GM18867 (cell line): ENCODE results near the gene TNFRSF13B.
"Not testable (repeated sequence)": the region's sequence is repeated elsewhere in the genome, so short reads cannot be mapped to it uniquely, and the experiment has no call there.

Experiments used
- ATAC-seq: cut with Tn5 transposase; IDR thresholded peaks from one replicate; pipeline ENCODE4 v1.9.1; 2021; ENCODE audit warnings: mild to moderate bottlenecking, moderate library complexity; ENCODE audit not compliant: unreplicated experiment

TNFRSF13B gene

DNA sequence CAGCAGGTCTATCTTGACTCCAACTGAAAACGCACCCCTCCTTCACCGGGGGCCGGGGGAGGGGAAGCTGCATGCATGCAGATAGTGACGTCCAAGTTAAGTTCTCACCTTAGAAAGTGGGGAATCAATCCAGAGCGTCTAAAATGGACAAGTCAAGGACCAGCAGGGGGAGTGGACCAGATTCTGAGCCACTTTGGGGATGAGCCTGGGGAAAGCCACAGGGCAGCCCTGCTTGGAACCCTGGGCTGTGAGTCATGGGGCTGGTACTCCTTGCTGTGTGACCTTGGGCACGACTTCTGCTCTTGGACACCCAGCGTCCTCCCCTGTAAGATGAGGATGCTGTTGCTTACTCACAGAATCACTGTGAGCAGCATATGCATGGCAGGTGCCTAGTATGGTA, 9.1 kb downstream of the TNFRSF13B start:
- ATAC-seq = no peak

DNA sequence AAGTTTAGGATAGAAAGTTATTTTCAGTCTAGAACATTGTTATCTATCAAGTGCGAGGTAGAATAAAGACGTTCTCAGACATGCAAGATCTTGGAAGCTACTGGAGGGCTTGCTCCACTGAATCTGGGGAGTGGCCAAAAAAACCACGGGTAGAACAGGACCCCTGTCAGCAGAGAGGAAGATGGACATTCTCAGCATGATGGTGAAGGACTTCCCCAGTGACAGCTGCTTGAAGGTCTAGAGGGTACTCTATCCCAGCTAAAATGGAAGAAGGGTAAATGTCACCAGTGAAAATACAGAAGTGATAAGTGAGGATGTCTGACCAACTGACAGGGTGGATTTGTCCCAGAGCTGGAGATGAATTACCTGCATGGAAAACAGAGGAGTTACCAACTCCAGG, 10.1 kb downstream of the TNFRSF13B start:
- ATAC-seq = no peak

DNA sequence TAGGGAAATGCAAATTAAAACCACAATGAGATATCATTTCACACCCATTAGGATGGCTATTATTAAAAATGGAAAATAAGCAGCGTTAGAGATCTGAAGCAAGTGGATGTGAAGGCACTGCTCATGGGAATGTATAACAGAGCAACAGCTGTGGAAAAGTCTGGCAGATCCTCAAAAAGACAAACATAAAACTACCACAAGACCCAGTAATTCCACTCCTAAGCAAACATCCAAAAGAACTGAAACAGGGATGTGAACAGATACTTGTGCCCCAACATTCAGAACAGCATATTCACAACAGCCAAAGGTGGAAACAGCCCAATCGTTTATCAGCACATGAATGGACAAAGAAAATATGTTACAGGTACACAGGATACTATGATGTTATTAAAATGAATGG, 10.9 kb downstream of the TNFRSF13B start:
- ATAC-seq = not testable (repeated sequence)

DNA sequence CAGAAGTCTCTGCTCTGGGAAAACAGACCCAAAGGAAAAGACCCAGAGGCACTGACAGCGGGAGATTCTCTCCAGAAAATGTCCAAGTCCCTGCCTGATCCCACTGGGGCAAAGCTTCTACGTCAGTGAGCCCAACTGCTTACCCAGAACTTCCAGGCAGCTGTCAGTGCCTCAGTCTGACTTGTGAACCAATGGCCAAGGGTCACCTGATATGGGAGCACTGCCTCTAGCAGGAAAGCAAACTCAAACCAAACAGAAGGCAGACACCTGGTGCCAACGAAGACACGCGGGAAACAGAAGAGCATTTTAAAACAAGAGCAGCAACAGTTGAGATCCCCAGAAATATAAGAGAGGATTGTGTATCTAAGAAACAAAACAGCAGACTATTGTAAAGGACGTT, 16.9 kb downstream of the TNFRSF13B start:
- not testable (repeated sequence) for ATAC-seq

DNA sequence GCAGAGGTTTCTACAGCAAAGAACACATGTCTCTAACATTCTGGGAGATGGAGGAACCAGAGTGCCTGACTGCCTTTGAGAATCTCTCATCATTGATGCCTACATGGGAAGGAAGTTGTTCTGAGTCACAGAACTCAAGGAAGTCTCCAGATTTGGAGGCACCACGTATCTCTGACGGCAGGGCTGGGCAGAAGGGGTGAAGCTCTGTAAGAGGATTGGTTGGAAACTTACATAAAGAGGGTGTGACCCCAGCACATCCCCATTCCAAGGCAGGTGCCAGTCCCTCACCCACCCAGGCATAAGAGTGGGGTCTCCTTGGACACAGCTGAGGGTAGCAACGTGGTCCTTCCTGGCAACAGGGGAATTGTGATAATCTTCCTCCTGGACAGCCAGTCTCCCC, 17.4 kb downstream of the TNFRSF13B start:
- ATAC-seq = no peak

DNA sequence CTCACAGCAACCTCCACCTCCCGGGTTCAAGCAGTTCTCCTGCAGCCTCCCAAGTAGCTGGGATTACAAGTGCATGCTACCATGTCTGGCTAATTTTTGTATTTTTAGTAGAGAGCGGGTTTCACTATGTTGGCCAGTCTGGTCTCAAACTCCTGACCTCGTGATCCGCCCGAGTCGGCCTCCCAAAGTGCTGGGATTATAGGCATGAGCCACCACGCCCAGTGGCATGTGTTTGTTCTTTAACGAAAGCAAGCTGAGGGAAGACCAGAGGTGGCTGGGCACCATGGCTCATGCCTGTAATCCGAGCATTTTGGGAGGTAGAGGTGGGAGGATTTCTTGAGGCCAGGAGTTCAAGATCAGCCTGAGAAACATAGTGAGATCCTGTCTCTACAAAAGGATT, 18.1 kb downstream of the TNFRSF13B start:
- ATAC-seq = no peak

DNA sequence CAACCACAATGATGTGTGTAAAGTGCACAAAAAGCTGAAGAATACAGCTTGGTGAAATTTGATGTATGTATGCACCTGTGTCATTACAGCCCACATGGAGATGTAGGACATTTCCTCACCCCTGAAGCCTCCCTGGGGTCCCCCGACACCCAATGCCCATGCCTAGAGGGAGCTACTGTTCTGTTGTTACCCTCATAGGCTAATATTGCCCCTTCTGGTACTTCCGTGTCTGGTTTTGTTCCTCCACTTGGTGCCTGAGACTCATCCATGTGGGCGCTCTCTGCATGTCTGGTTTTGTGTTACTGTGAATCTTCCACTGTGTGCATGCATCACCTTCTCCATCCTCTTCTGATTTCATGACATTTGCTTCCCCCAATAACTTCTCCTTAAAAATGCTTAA, 18.6 kb downstream of the TNFRSF13B start:
- ATAC-seq = no peak

DNA sequence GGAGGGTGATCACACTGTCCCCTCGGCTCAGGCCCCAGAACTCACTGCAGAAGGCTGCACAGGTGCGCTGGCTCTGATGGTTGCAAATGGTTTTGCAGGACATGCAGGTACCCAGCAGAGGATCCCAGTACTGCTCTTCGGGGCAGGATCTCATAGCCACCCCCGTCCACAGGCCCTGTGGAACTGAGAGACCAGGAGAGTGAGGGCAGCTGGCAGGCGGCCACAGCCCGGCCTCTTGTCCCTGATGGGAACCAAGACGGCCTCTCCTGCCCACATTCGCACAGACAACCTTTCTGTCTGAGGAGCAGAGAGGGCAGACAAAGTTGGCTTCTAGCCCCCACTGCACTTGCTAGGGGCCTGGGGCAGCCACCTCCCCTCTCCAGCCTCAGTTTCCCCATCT, 19.5 kb downstream of the TNFRSF13B start:
- ATAC-seq = no peak

DNA sequence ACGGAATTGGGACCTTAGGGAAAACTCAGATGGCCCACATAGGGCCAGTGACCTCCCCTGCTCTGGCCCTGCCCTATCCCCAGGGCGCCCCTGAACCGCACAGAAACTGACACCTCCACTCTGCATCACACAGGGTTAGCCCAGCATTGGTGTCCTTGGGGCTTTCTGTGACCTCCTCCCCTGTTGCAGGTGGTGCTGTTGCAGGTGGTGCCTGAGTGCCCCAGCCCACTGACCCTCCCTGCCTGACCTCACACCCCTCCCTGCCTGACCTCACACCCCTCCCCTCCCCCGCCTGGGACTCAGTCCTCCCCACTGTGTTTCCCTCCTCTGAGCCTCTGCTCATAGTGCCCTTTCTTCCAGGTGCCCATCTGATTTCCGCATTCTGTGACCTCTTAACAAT, 21.4 kb downstream of the TNFRSF13B start:
- ATAC-seq = no peak

DNA sequence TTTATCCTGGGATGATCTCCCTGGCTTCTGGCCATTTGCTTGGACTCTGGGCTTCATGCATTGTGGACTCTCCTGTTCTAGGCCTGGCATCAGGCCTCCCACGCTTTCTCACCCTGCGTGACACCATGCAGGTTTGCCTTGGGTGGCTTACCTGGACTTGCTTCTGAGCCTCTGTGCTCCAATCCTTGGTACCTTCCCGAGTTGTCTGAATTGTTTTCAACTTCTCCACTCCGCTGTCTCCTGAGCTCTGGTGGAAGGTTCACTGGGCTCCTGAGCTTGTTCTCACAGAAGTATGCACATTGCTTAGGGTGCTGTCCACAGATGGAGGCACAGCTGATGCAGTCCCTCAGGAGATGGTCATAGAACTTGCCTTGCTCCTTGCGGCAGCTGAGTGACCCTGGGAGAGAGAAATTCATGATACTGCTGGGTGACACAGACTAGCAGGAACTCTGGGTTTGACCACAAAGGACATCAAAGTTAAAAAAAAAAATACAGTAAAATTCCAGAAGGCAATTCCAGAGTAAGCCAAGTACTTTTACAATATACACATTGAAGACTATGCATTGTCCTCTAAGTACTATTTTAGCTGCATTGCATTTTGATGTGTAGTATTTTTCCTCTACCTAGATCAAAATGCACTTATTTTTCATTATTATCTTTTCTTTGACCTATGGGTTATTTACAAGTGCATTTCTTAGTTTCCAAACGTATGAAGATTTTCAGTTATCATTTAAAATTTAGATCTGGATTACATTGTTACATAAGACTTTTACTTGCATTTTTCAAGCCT, 23.1 kb downstream of the TNFRSF13B start:
- ATAC-seq = no peak

DNA sequence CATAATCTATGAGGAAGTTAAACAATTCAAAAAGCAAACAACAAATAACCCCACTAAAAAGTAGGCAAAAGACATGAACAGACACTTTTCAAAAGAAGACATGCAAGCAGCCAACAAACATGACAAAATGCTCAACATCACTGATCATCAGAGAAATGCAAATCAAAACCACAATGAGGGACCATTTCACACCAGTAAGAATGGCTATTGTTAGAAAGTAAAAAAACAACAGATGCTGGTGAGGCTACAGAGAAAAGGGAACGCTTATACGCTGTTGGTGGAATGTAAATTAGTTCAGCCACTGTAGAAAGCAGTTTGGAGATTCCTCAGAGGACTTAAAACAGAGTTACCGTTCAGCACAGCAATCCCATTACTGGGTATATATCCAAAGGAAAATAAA, 24.4 kb downstream of the TNFRSF13B start:
- ATAC-seq = peak; percentile 66

DNA sequence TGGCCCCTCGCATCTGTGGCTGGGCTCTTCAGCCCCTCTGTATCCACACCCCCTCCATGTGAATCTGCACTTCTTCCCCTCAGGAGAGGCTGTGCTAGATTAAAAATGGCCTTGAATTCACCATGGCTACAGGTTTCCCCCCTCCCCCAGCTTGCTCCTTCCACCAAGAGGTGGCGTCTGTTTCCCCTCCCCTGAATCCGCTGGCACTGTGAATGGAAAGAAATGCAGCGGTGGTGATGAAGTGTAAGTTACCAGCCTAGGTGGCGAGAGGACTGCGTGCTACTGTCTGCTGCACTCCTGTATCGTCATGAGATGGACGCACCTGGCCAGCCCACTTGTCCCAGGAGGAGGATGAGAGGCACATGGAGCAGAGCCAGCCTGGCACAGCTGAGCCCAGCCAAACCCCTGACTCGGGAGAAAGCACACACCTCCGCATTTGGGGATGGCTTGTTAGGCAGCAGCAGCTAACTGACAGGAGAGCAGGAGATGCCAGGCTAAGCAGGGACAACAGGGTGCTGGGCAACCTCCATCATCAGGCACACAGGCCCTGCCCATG, 26.2 kb downstream of the TNFRSF13B start:
- no peak for ATAC-seq

DNA sequence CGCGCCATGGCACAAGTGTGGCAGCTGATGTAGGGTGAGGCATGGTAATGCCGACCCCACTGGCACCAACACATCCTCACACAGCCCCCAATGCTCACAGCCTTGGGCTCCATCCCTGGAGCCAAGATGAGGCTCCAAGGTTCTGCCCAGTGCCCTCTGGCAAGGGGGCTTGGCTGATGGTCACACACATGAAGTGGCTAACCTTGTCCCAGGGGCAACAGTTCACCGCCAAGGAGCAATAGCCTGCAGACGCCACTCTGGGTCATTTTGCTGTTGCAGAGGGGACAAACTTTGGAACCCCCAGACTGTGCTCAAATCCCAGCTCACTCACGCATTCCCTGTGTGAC, 26.8 kb downstream of the TNFRSF13B start:
- ATAC-seq = no peak

DNA sequence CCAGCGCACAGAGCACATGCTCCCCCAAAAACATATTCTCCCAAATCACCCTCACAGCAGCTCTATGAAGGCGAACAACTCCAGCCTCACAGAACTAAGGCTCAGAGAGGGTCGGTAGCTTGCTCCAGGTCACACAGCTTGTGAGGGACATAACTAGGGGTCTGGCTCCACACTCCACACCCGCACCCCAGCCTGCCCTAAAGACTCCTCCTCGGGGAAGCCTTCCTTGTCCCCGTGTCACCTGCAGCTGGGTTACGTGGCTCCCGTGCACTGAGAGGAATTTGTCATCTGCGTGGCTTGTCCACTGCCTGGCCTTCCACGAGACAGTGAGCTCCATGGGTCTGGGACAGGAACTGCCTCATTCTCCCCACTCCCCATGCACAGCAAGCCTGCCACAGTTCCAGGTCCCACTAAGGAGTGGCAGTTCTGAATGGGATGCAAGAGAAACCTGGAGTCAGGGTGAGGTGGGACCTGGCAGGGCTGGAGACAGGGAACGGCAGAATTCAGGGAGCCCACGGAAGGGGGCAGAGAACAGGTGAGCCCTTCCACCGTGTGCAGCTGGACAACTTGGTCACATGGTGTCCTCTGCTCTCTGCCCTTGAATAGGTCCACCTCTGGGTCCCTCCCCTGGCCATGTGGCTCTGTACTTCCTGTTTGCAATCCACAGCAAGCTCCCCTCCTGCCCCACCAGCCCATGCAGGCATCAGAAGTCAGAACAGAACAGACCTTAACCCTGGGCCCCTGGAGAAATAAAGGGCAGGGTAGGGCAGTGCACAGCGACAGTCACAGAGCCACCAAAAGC, 27.4 kb downstream of the TNFRSF13B start:
- ATAC-seq = no peak

DNA sequence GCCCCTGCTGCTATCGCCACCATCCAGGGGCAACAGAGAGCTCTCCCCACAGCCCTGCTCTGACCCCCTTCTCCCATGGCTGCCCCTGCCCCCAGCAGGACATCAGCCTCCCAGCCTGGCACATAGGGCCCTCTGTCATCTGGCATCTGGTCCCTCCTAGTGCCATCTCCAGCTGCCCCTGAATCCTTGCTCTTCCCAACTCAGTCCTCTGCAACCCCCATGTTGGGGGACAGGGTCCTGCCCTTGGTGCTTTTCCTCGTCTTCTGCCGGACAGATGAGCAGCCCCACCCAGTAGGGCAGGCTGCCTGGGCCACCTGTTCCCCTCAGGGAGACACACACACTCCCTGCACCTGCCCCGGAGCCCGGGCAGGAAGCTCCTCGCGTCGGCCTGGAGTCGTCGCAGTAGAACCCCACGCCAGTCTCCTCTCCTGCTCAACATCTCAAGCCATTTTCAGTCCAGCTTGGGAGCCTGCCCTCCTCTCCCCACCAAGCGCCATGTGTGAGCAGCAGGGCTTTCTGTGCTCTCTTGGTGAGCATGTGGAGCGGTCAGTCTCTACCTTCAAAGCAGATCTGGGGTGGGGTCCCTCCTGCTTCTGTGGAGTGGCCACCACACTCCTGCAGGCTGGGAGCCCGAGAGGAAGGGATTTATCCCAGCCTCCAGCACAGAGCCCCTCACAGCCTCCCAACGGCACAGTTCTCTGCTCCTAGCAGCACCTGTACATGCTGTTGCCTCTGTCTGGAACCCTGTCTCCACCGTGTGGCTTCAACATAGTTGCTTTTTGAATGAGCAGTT, 28.2 kb downstream of the TNFRSF13B start:
- no peak for ATAC-seq

DNA sequence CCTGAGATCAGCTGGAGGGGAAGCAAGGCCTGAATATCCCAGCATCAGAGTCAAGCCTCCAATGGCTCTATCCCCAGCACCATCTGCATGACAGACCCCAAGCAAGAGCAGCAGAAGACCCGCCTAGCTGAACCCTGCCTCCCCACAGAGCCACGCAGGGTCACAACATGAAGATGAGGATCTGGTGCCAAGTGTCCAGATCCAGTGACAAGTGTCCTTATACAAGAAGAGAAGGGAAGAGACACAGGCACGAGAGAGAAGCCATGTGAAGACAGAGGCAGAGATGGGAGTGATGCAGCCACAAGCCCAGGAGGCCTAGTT, 28.9 kb downstream of the TNFRSF13B start:
- ATAC-seq = no peak

DNA sequence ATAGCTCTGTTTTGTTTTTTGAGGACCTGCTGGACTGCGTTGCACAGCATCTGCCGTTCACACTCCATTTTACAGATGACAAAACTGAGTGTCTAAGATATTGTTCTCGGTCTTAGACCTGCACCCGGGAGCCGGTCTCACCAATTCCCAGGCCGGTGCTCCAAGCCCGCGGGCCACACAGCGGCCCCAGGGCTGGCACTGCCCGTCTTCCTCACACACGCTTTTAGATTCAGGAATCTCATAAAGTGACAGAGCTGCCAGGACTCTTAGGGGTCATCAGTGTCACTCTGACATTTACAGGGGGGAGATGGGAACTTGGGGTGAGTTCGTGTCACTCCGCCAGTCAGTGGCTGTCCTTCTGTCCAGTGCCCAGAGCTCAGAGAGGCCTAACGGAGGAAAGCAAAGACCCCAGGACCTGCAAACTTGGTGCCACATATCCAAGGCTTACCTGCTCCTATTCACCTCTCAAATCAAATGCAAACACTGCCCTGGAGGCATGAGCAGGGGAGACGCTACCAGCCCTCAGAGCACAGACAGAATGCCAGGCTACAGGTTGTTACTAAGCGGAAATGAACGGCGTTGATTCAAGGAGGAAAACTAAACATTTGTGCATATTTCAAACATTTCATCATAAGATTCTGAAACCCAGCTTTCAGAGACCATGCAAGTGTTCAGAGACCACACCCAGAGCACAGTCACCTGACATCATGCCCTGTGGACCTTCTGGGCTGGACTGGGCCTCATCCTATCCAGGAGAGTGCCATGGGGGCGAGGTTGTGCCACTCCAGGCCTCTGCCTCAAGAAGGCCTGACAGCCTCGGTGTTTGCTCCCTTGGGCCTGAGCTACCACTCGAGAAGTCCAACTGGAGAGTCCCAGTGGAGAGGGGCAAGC, 29.5 kb downstream of the TNFRSF13B start:
- ATAC-seq = no peak

DNA sequence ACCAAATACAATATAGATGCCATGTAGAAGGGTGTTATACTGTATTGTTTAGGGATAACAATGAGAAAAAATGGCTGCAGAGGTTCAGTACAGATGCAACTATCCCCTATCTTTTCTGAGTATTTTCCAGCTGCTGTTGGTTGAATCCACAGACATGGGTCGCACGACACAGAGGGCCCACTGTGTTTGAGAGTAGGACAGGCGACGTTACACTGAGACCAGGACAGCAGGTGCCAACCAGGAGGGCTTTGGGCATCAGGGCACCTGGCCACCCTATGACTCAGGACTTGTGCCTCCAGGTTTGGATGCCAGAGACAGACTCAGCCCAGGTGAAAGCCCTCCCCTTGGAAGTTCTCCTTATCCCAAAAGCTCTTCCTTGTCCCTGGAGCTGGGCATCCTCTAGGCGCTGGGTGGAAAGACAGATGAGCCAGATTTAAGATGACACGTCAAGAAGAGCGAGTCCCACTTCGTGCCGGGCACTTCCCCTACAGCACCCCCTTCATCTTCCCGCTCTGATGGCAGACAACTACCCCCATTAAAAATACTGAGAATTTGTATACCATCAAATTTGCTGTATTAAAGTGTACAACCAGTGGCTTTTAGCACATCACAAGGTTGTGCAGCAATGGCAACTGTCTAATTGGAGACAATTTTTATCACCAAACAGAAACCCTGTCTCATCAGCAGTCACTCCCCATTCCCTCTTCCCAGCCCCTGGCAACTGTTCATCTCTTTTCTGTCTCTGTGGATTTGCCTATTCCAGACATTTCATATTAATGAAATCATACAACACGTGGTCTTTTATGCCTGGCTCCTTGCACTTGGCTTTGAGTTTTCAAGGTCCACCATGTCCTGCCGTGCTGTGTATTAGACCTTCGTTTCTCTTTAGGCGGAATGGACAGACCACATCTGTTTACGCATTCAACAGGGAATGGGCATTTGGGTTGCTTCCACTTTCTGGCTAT, 30.6 kb downstream of the TNFRSF13B start:
- ATAC-seq = no peak

DNA sequence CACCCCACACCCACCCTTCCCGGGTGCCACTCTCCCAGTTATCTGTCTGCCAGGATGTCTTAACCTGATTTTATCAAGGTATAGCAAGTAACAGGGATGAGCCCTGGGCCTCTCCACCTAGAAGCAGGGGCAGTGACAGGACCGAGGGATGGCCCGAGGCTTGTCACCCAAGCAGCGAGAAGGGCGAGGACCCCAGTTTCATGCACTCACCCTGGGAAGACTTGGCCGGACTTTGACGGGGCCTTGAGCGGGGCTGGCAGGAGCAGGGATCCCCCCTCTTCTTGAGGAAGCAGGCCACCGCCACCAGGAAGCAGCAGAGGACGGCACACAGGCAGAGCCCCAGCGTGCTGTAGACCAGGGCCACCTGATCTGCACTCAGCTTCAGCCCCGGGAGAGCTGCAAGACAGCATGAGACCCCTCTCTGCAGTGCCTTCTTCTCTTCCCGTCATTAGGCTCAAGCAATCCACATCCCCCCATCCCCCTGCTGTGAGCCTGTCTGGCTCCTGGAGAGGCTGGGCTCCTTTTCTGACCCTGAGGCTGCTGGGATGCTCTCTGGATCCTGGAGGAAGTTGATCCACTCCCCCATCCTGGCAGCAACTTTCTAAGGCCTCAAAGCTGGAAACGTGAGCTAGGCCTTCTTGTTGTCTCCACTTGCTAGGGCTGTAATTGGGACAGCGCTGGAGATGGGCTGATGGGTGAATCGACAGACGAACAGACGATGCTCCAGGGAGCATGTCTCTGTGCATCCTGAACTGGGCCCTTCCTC, 31.6 kb downstream of the TNFRSF13B start:
- ATAC-seq = no peak
